Loucy (cell line): ENCODE measurements around the gene PSMD1.

Source experiments
- CTCF ChIP-seq: fragments of 200-600 bp; sonication (generic); conservative IDR thresholded peaks from 2 replicates; pipeline ENCODE4 v1.5.1; 2014; ENCODE audit warnings: mild to moderate bottlenecking, antibody characterized with exemption, low read length
- EZH2phosphoT487 ChIP-seq: fragments of 200-600 bp; IDR thresholded peaks from 2 replicates; pipeline ENCODE4 v1.6.1; 2018; ENCODE audit warnings: antibody characterized with exemption, mild to moderate bottlenecking, moderate library complexity, borderline replicate concordance

GRCh38 chr2:231130336-231131056 is 73.8 kb downstream of the PSMD1 start:
- TF ChIP-seq CTCF (no peak), EZH2phosphoT487 (no peak)
